ENCODE results near the gene SHISA9. TPM values are rescaled to one million over a fixed set of nuclear protein-coding genes. Genes with fewer than 3 reads are reported as not detected.

The SHISA9 gene
- polyA plus RNA-seq, 2 of the 4 experiments (the other 2 are of a cell fraction): 0.16 TPM; not detected in 1

- FAIRE-seq: no peak
Measured at GRCh38 chr16:12862327-12862726, 39.1 kb upstream of the SHISA9 start.

DNA sequence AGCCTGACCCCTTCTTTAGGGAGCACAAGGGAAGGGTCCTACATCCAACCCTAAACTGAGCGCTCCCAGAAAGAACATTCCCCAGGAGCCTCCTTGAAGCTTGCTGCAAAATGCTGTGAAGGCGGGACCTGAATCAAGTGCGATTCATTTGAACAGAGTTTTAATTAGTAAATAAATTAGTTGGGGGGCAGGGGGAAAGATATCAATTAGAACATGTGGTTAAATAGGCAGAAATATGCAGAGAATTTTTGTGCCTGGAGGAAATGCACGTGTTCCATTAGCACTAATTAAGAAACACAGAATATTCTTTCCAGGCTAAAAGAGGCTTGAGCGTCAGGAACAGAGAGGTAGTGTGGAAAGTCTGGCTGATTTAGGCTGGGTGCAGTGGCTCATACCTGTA lies 38.5 kb upstream of the SHISA9 start:
- DNase-seq (ENCODE audit: low read depth in 1 of 2, low spot score in 1 of 2) (no peak), FAIRE-seq (no peak), ATAC-seq (no peak)
- Histone ChIP-seq H3K4me2 (no peak overlapping the region), H3K9me3 (no peaks in the 10 kb centered on the region), H3K4me3 (no peak overlapping the region), H3K27ac (no peak overlapping the region), H3K4me1 (no peaks in the 10 kb centered on the region)
- POLR2A ChIA-PET: no interaction called here
- no peak for TF ChIP-seq ZNF302 (CRISPR knock-in tag; IDR thresholded peaks at IDR 0.05)
- TF ChIP-seq, protein P1, sequence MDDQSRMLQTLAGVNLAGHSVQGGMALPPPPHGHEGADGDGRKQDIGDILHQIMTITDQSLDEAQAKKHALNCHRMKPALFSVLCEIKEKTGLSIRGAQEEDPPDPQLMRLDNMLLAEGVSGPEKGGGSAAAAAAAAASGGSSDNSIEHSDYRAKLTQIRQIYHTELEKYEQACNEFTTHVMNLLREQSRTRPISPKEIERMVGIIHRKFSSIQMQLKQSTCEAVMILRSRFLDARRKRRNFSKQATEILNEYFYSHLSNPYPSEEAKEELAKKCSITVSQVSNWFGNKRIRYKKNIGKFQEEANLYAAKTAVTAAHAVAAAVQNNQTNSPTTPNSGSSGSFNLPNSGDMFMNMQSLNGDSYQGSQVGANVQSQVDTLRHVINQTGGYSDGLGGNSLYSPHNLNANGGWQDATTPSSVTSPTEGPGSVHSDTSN (IDR thresholded peaks at IDR 0.05): no peak
- TF ChIP-seq CHD4 (IDR thresholded peaks at IDR 0.05; ENCODE audit: borderline replicate concordance): no peak
- TF ChIP-seq PHF8 (IDR thresholded peaks at IDR 0.05; ENCODE audit: borderline replicate concordance, low read depth): no peak
- TF ChIP-seq EHMT2 (IDR thresholded peaks at IDR 0.05; ENCODE audit: low read depth): no peak
- TF ChIP-seq HDAC2 (IDR thresholded peaks at IDR 0.05): no peak
- TF ChIP-seq RNF2 (IDR thresholded peaks at IDR 0.05; ENCODE audit: borderline replicate concordance, low read depth): no peak
- TF ChIP-seq, protein P2, sequence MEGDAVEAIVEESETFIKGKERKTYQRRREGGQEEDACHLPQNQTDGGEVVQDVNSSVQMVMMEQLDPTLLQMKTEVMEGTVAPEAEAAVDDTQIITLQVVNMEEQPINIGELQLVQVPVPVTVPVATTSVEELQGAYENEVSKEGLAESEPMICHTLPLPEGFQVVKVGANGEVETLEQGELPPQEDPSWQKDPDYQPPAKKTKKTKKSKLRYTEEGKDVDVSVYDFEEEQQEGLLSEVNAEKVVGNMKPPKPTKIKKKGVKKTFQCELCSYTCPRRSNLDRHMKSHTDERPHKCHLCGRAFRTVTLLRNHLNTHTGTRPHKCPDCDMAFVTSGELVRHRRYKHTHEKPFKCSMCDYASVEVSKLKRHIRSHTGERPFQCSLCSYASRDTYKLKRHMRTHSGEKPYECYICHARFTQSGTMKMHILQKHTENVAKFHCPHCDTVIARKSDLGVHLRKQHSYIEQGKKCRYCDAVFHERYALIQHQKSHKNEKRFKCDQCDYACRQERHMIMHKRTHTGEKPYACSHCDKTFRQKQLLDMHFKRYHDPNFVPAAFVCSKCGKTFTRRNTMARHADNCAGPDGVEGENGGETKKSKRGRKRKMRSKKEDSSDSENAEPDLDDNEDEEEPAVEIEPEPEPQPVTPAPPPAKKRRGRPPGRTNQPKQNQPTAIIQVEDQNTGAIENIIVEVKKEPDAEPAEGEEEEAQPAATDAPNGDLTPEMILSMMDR (IDR thresholded peaks at IDR 0.05): no peak
- TF ChIP-seq, protein P3, sequence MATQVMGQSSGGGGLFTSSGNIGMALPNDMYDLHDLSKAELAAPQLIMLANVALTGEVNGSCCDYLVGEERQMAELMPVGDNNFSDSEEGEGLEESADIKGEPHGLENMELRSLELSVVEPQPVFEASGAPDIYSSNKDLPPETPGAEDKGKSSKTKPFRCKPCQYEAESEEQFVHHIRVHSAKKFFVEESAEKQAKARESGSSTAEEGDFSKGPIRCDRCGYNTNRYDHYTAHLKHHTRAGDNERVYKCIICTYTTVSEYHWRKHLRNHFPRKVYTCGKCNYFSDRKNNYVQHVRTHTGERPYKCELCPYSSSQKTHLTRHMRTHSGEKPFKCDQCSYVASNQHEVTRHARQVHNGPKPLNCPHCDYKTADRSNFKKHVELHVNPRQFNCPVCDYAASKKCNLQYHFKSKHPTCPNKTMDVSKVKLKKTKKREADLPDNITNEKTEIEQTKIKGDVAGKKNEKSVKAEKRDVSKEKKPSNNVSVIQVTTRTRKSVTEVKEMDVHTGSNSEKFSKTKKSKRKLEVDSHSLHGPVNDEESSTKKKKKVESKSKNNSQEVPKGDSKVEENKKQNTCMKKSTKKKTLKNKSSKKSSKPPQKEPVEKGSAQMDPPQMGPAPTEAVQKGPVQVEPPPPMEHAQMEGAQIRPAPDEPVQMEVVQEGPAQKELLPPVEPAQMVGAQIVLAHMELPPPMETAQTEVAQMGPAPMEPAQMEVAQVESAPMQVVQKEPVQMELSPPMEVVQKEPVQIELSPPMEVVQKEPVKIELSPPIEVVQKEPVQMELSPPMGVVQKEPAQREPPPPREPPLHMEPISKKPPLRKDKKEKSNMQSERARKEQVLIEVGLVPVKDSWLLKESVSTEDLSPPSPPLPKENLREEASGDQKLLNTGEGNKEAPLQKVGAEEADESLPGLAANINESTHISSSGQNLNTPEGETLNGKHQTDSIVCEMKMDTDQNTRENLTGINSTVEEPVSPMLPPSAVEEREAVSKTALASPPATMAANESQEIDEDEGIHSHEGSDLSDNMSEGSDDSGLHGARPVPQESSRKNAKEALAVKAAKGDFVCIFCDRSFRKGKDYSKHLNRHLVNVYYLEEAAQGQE (IDR thresholded peaks at IDR 0.05): no peak
- no peak for TF ChIP-seq HES2 (IDR thresholded peaks at IDR 0.05)
- TF ChIP-seq GATA3 (IDR thresholded peaks at IDR 0.05; ENCODE audit: borderline replicate concordance): no peak
- TF ChIP-seq ZC3H11A (IDR thresholded peaks at IDR 0.05): no peak
- CTCF ChIA-PET: no interaction called here
- 74% methylated on average over 5 of the region's 5 CpGs for whole genome bisulfite sequencing (ENCODE audit: missing lambda C conversion rate)

More at GRCh38 chr16:12862327-12862726, 39.1 kb upstream of the SHISA9 start:
- 79% methylated on average over 21 of the region's 22 CpGs for WGBS (ENCODE audit: missing lambda C conversion rate)
- no peak overlapping the region for H3K4me3 ChIP-seq
- H3K4me1 ChIP-seq: no peaks in the 10 kb centered on the region
- H3K9me3 ChIP-seq: 0 out of 3 replicates have a peak, but pooled peaks cover under 1% of the 10 kb centered on the region
- CTCF ChIA-PET: no interaction called here
- POLR2A ChIA-PET: no interaction called here
- H3K4me2 ChIP-seq: no peak overlapping the region
- no peak for DNase-seq (ENCODE audit: low read depth in 1 of 2, low spot score in 1 of 2)
- H3K27ac ChIP-seq: no peak overlapping the region
- ATAC-seq: no peak
- TF ChIP-seq KDM5A (IDR thresholded peaks at IDR 0.05) (no peak), HES2 (IDR thresholded peaks at IDR 0.05) (no peak), ZSCAN20 (CRISPR knock-in tag; IDR thresholded peaks at IDR 0.05) (no peak), FOXS1 (CRISPR knock-in tag; IDR thresholded peaks at IDR 0.05) (no peak), CBX2 (IDR thresholded peaks at IDR 0.05; ENCODE audit: borderline replicate concordance, low read depth) (no peak), TP53 (CRISPR knock-in tag; IDR thresholded peaks at IDR 0.05) (no peak)

Data from A549 (cell line).